Activated CD4-positive, alpha-beta memory T cell treated with anti-CD3 and anti-CD28 coated beads for 36 hours (primary cell): Measurements from ENCODE around the gene ATP2A2. TPM values are rescaled to one million over a fixed set of nuclear protein-coding genes. Genes with fewer than 3 reads are reported as not detected.
"Not testable (repeated sequence)": the region's sequence is repeated elsewhere in the genome, so short reads cannot be mapped to it uniquely, and the experiment has no call there.

Experiments used
- CTCF ChIA-PET: fragments of 350-600 bp; sonication (Branson Sonifier 250); formaldehyde crosslinking; loops from one replicate; lab custom pipeline; 2021; ENCODE audit warnings: antibody characterized with exemption, inconsistent platforms; lab: Charles Lee
- POLR2A ChIA-PET: fragments of 350-600 bp; sonication (Branson Sonifier 250); formaldehyde crosslinking; loops from one replicate; lab custom pipeline; 2021; ENCODE audit warnings: antibody characterized with exemption; lab: Charles Lee
- DNase-seq: peaks from one replicate; pipeline ENCODE4 v3.0.0-alpha.2; 2020
- H3K27ac Mint-ChIP-seq: one replicate; pipeline ENCODE4 v1.8.0; 2021; ENCODE audit warnings: mixed read lengths
- H3K27me3 Mint-ChIP-seq: one replicate; pipeline ENCODE4 v1.8.0; 2021; ENCODE audit warnings: mixed read lengths
- H3K36me3 Mint-ChIP-seq: one replicate; pipeline ENCODE4 v1.8.0; 2021; ENCODE audit warnings: mixed read lengths
- H3K4me1 Mint-ChIP-seq: one replicate; pipeline ENCODE4 v1.8.0; 2021; ENCODE audit warnings: low read depth, mixed read lengths
- H3K4me3 Mint-ChIP-seq: one replicate; pipeline ENCODE4 v1.8.0; 2021; ENCODE audit warnings: mild to moderate bottlenecking, mixed read lengths
- H3K9me3 Mint-ChIP-seq: one replicate; pipeline ENCODE4 v1.8.0; 2021; ENCODE audit warnings: mixed read lengths
- intact Hi-C: fragments of 100-400 bp; cut with micrococcal nuclease; formaldehyde crosslinking; loops from one replicate; pipeline ENCODE4 v1.15.1; 2023
- total RNA-seq, 2 experiments: library from RNA; stranded (reverse); gene quantifications; one replicate each; pipeline ENCODE4 v1.2.3, GENCODE V29; 2021

The ATP2A2 gene
- total RNA-seq, 2 experiments from 2014 or later: 144 to 152 TPM

- H3K9me3 Mint-ChIP-seq: no peaks in the 10 kb centered on the region
- intact Hi-C loops: no loop called here
- no peaks in the 10 kb centered on the region for H3K4me1 Mint-ChIP-seq
- POLR2A ChIA-PET: no interaction called here
- H3K27me3 Mint-ChIP-seq: no peaks in the 10 kb centered on the region
- peaks cover 40% of the 10 kb centered on the region for H3K36me3 Mint-ChIP-seq
- no peak for DNase-seq
- H3K4me3 Mint-ChIP-seq: no peak overlapping the region
- no peak overlapping the region for H3K27ac Mint-ChIP-seq
- CTCF ChIA-PET: interaction anchor here (0.6 to 1.4 kb wide), 2 partner anchors 55 to 57 kb away, joined by 3 to 10 read pairs; no protein-coding TSS in a partner anchor
These were observed 93.0 kb downstream of the ATP2A2 start for GRCh38 chr12:110373962-110374611.

- H3K9me3 Mint-ChIP-seq, CTCF ChIA-PET, DNase-seq, intact Hi-C loops, H3K4me1 Mint-ChIP-seq, H3K4me3 Mint-ChIP-seq, H3K27me3 Mint-ChIP-seq, H3K27ac Mint-ChIP-seq: not testable (repeated sequence)
- peaks cover 56% of the 10 kb centered on the region for H3K36me3 Mint-ChIP-seq
- POLR2A ChIA-PET: interaction anchor here (0.6 kb wide), 1 partner anchor 240 kb away, joined by 4 read pairs; no protein-coding TSS in a partner anchor
These were observed 97.2 kb downstream of the ATP2A2 start for GRCh38 chr12:110378131-110378790.

- H3K4me1 Mint-ChIP-seq: peaks cover 11% of the 10 kb centered on the region
- H3K36me3 Mint-ChIP-seq: peaks cover 54% of the 10 kb centered on the region
- no peak overlapping the region for H3K4me3 Mint-ChIP-seq
- DNase-seq: no peak
- ChIA-PET CTCF (interaction anchor here (0.8 to 1.0 kb wide), 2 partner anchors 12 to 52 kb away, joined by 3 read pairs; no protein-coding TSS in a partner anchor), POLR2A (interaction anchor here (0.6 kb wide), 1 partner anchor 1037 kb away, joined by 3 read pairs; no protein-coding TSS in a partner anchor)
- intact Hi-C loops: no loop called here
- no peaks in the 10 kb centered on the region for H3K9me3 Mint-ChIP-seq
- H3K27ac Mint-ChIP-seq: no peak overlapping the region
- H3K27me3 Mint-ChIP-seq: no peaks in the 10 kb centered on the region
These were observed 98.2 kb downstream of the ATP2A2 start for GRCh38 chr12:110379197-110379596.

GRCh38 chr12:110379631-110380030 lies 98.6 kb downstream of the ATP2A2 start:
- H3K36me3 Mint-ChIP-seq: peaks cover 51% of the 10 kb centered on the region
- no peak overlapping the region for H3K4me3 Mint-ChIP-seq
- H3K27me3 Mint-ChIP-seq: no peaks in the 10 kb centered on the region
- no peak overlapping the region for H3K27ac Mint-ChIP-seq
- H3K9me3 Mint-ChIP-seq: no peaks in the 10 kb centered on the region
- intact Hi-C loops: no loop called here
- POLR2A ChIA-PET: interaction anchor here (0.6 to 1.1 kb wide), 2 partner anchors 9 to 1036 kb away, joined by 3 read pairs; no protein-coding TSS in a partner anchor
- DNase-seq: no peak
- peaks cover 14% of the 10 kb centered on the region for H3K4me1 Mint-ChIP-seq
- CTCF ChIA-PET: interaction anchor here (0.8 to 1.0 kb wide), 2 partner anchors 12 to 52 kb away, joined by 3 read pairs; no protein-coding TSS in a partner anchor

- CTCF ChIA-PET: interaction anchor here (0.6 kb wide), 1 partner anchor 49 kb away, joined by 5 read pairs; no protein-coding TSS in a partner anchor
- Mint-ChIP-seq H3K36me3 (peaks cover 53% of the 10 kb centered on the region), H3K4me1 (peaks cover 21% of the 10 kb centered on the region), H3K27ac (peak overlapping the region; percentile 21), H3K9me3 (no peaks in the 10 kb centered on the region), H3K27me3 (no peaks in the 10 kb centered on the region), H3K4me3 (no peak overlapping the region)
- POLR2A ChIA-PET: no interaction called here
- intact Hi-C loops: no loop called here
- peak; percentile 43 for DNase-seq
These were observed 101.6 kb downstream of the ATP2A2 start for GRCh38 chr12:110382683-110383082.

Other genes with a start within 250 kb of the ATP2A2 start
- 10 to 100 TPM; 14.2 to 17.1 TPM for gene C12orf76, start 232.7 kb upstream of the ATP2A2 start, total RNA-seq
- 1 to 10 TPM; 2.9 to 3.4 TPM for gene IFT81, start 156.9 kb upstream of the ATP2A2 start, total RNA-seq
- gene ANAPC7, start 122.5 kb downstream of the ATP2A2 start, total RNA-seq: 10 to 100 TPM; 47.3 to 52.9 TPM
- 100 to 1,000 TPM; 340 to 352 TPM for gene ARPC3, start 169.1 kb downstream of the ATP2A2 start, total RNA-seq
- 10 to 100 TPM; 62.4 to 68.4 TPM for gene GPN3, start 187.0 kb downstream of the ATP2A2 start, total RNA-seq
- gene FAM216A, start 187.6 kb downstream of the ATP2A2 start, total RNA-seq: 10 to 100 TPM; 29.8 to 30.0 TPM
- 100 to 1,000 TPM; 100 to 106 TPM for gene VPS29, start 220.9 kb downstream of the ATP2A2 start, total RNA-seq
- gene RAD9B, start 221.1 kb downstream of the ATP2A2 start, total RNA-seq: 1 to 10 TPM; 1.1 to 2.7 TPM